Transverse colon (tissue), 4 donors: Measurements from ENCODE around the gene GPS1. TPM values are rescaled to one million over a fixed set of nuclear protein-coding genes. Genes with fewer than 3 reads are reported as not detected.

ENCODE experiments used
- DNase-seq: peaks from one replicate; pipeline ENCODE4 v3.0.0-alpha.2; 2019
- H3K27ac ChIP-seq, 4 donors: fragments of 200-600 bp; sonication (generic); 2 replicates each; pipeline ENCODE4 v1.5.1; 2016 to 2018; ENCODE audit warnings: inconsistent platforms in 4 of 4
- H3K27me3 ChIP-seq: fragments of 200-600 bp; sonication (generic); 2 replicates; pipeline ENCODE4 v1.5.1; 2017; ENCODE audit warnings: inconsistent platforms
- H3K36me3 ChIP-seq, 4 donors: fragments of 200-600 bp; sonication (generic); 2 replicates each; pipeline ENCODE4 v1.5.1; 2017 to 2019; ENCODE audit warnings: inconsistent platforms in 4 of 4
- H3K4me1 ChIP-seq, 4 donors: fragments of 200-600 bp; sonication (generic); 2 replicates each; pipeline ENCODE4 v1.5.1; 2017 to 2020; ENCODE audit warnings: inconsistent platforms in 4 of 4
- H3K4me3 ChIP-seq, 4 donors: fragments of 200-600 bp; sonication (generic); 1 replicate in 1 of 4; 2 replicates in 3 of 4; pipeline versions ENCODE4 v1.5.1 to v1.6.1; 2017 to 2019; ENCODE audit warnings: inconsistent platforms in 4 of 4
- H3K9me3 ChIP-seq, 2 donors: fragments of 200-600 bp; sonication (generic); 2 replicates each; pipeline ENCODE4 v1.5.1; 2017 to 2019; ENCODE audit warnings: inconsistent platforms in 2 of 2
- EP300 ChIP-seq: sonication (generic); formaldehyde crosslinking; IDR thresholded peaks from one replicate; pipeline ENCODE4 v1.6.1; 2017; ENCODE audit warnings: antibody characterized with exemption, low read depth
- POLR2A ChIP-seq: fragments of 450-650 bp; IDR thresholded peaks from one replicate; pipeline ENCODE4 v1.6.1; 2016; ENCODE audit warnings: antibody characterized with exemption, mild to moderate bottlenecking, moderate library complexity
- POLR2AphosphoS5 ChIP-seq, 3 donors: sonication (generic); formaldehyde crosslinking; IDR thresholded peaks; one replicate each; pipeline ENCODE4 v1.6.1; 2016; ENCODE audit warnings: antibody characterized with exemption in 3 of 3
- WGBS, 2 donors: methylation state at CpG; one replicate each; pipeline ENCODE4 v1.1.5; 2018; ENCODE audit warnings: low coverage in 1 of 2; 5-methylcytosine and 5-hydroxymethylcytosine counted together
- in situ Hi-C, 4 donors: fragments of 200-750 bp; cut with MboI; loops; one replicate each; pipeline versions ENCODE4 v1.15.0 to v1.15.1; 2017; ENCODE audit warnings: low sequenced_read_pairs in 3 of 4, low pct_ligation_motif_present in 1 of 4, low pct_unique_long_range_greater_than_20kb in 1 of 4
- intact Hi-C: fragments of 100-400 bp; cut with DNase I; formaldehyde crosslinking; loops from one replicate; pipeline ENCODE4 v1.15.1; 2023; ENCODE audit warnings: low total_unique reads
- total RNA-seq, 4 donors: library from RNA; depleted of rRNA; stranded (reverse); fragments of >200 nt; gene quantifications; one replicate each; pipeline ENCODE4 v1.1.0, GENCODE V29; 2016
- TF ChIP-seq, protein P1 (sequence below), 5 experiments: fragments of 200-600 bp in 3 of 5; fragments of 450-650 bp in 2 of 5; sonication (generic) in 3 of 5; IDR thresholded peaks; 1 replicate in 2 of 5; 2 replicates in 3 of 5; pipeline ENCODE4 v1.5.1; 2016 to 2017; ENCODE audit warnings: antibody characterized with exemption in 5 of 5, inconsistent platforms in 3 of 5, mild to moderate bottlenecking in 2 of 5, moderate library complexity in 1 of 5

The GPS1 gene
- total RNA-seq, 4 donors from 2014 or later: 42.0 to 160 (median 85.5) TPM

DNA sequence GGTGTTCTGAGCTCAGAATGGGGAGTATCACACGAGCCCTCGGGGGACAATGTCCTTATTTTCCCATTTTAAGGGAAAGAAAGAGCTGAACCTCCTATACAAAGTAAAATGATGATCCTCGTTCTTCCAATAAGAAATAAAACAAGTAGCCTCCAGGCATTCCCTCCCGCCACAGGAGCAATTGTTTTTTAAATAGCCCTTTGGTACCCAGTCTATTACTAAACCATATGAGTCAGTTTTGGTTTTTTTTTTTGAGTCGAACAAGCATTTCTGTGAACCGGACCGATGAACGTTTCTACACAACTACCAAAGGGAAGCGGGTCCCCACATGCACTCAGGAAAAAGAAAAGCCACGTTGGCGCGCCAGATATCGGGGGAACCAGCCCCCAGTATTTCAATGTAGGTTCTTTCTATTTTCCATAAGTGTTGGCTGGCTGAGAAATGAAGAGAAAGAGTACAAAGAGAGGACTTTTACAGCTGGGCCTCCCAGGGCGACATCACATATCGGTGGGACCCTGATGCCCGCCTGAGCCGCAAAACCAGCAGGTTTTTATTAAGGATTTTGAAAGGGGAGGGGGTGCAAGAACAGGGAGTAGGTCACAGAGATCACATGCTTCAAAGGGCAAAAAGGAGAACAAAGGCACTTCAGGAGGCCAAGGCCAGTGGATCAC is 10.4 kb upstream of the GPS1 start:
- in situ Hi-C loops: loop anchor here in 2 of 4 donors (25.0 kb wide), 1 partner anchor 121 kb away; no protein-coding TSS in a partner anchor

DNA sequence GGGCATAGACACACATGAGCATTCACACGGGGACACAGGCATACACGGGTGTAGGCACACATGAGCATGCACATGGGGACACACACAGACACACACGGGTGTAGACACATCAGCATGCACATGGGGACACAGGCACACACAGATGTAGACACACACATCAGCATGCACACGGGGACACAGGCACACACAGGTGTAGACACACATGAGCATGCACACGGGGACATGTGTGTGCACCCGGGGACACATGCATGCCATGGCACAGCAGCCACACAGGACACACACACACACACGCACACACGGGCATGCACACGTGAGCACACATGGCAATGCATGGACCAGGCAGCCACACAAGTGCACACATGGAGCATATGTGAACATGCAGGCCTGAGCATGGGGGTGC is 9.0 kb upstream of the GPS1 start:
- H3K27me3 ChIP-seq: no peaks in the 10 kb centered on the region
- peaks cover 0 to 4% (median 4%) of the 10 kb centered on the region in 4 donors for H3K4me1 ChIP-seq
- WGBS, 2 donors: 83% methylated on average over 9 of the region's 9 CpGs; no CpG with 5 or more reads in 1 of the 2 donors
- H3K36me3 ChIP-seq: no peaks in the 10 kb centered on the region
- no peak for DNase-seq
- H3K27ac ChIP-seq: no peak overlapping the region
- in situ Hi-C loops (loop anchor here in 2 of 4 donors (25.0 kb wide), 1 partner anchor 120 kb away; no protein-coding TSS in a partner anchor), intact Hi-C loops (no loop called here)
- TF ChIP-seq POLR2A (no peak), EP300 (no peak), POLR2AphosphoS5 (IDR thresholded peaks at IDR 0.05) (no peak)
- TF ChIP-seq, protein P1, sequence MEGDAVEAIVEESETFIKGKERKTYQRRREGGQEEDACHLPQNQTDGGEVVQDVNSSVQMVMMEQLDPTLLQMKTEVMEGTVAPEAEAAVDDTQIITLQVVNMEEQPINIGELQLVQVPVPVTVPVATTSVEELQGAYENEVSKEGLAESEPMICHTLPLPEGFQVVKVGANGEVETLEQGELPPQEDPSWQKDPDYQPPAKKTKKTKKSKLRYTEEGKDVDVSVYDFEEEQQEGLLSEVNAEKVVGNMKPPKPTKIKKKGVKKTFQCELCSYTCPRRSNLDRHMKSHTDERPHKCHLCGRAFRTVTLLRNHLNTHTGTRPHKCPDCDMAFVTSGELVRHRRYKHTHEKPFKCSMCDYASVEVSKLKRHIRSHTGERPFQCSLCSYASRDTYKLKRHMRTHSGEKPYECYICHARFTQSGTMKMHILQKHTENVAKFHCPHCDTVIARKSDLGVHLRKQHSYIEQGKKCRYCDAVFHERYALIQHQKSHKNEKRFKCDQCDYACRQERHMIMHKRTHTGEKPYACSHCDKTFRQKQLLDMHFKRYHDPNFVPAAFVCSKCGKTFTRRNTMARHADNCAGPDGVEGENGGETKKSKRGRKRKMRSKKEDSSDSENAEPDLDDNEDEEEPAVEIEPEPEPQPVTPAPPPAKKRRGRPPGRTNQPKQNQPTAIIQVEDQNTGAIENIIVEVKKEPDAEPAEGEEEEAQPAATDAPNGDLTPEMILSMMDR (IDR thresholded peaks at IDR 0.05): no peak
- H3K9me3 ChIP-seq: no peaks in the 10 kb centered on the region
- H3K4me3 ChIP-seq: no peak overlapping the region

More for the DNA sequence above, 10.4 kb upstream of the GPS1 start:
- no peak overlapping the region for H3K27ac ChIP-seq
- H3K4me3 ChIP-seq: no peak overlapping the region
- 82 to 85% methylated on average over 15 to 17 of the region's 17 CpGs for WGBS, 2 donors
- TF ChIP-seq, protein P1 (IDR thresholded peaks at IDR 0.05): no peak
- TF ChIP-seq POLR2A (no peak), POLR2AphosphoS5 (IDR thresholded peaks at IDR 0.05) (no peak), EP300 (no peak)
- H3K9me3 ChIP-seq: no peaks in the 10 kb centered on the region
- peaks cover 6 to 13% (median 11%) of the 10 kb centered on the region in 4 donors for H3K4me1 ChIP-seq
- no peak for DNase-seq
- intact Hi-C loops: no loop called here
- no peaks in the 10 kb centered on the region for H3K27me3 ChIP-seq
- H3K36me3 ChIP-seq: no peaks in the 10 kb centered on the region

DNA sequence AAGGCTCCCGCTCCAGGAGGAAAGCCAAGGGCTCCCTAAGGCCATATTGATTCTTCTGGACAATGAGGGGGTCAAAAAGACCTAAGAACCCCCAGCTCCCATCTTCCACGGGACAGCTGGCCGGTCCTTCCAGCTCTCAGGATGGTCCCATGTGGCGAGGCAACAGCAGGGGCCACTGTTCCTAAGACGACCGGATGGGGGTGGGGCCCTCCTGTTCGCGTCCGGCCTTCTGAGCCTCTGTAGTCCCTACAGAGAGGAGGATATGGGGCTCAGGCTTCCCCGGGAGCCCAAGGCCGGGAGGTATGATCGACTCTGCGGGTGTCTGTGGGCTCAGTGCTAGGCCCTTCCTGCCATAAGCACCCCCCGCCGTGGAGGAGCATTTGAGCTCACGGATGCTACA is 8.2 kb upstream of the GPS1 start:
- no peak overlapping the region for H3K4me3 ChIP-seq
- in situ Hi-C loops (loop anchor here in 2 of 4 donors (25.0 kb wide), 1 partner anchor 119 kb away; no protein-coding TSS in a partner anchor), intact Hi-C loops (no loop called here)
- TF ChIP-seq, protein P1 (IDR thresholded peaks at IDR 0.05): no peak
- TF ChIP-seq POLR2A: no peak
- no peak overlapping the region for H3K27ac ChIP-seq
- DNase-seq: no peak
- WGBS, 2 donors: 76% methylated on average over 16 of the region's 16 CpGs; no CpG with 5 or more reads in 1 of the 2 donors
- H3K4me1 ChIP-seq: no peaks in the 10 kb centered on the region
- no peaks in the 10 kb centered on the region for H3K27me3 ChIP-seq
- no peaks in the 10 kb centered on the region for H3K36me3 ChIP-seq
- H3K9me3 ChIP-seq: no peaks in the 10 kb centered on the region

DNA sequence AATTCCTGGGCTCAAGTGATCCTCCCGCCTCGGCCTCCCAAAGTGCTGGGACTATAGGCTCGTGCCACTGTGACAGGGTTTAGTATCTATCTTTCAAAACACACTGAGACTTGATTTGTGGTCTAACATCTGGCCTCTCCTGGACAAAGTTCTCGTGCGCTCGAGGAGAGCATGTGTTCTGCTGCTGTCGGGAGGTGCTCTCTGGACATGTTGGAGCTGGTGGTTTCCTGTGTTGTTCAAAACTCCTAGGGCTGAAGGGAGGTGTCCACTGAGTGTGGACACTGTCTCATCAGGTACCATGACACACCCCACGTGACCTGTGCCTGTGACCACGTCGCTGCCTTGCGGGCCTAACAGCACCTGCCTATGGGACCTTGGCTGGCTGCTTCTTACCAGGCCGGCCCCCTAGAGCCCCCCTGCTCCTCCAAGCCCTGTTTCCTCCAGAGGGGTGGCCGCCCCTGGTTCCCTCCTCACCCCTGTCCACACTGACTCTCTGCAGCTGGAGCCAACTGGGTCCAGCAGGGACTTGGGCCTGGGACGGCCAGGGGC is 5.7 kb upstream of the GPS1 start:
- TF ChIP-seq, protein P1 (IDR thresholded peaks at IDR 0.05): no peak
- no peak for TF ChIP-seq EP300
- Histone ChIP-seq H3K27me3 (no peaks in the 10 kb centered on the region), H3K36me3 (no peaks in the 10 kb centered on the region), H3K27ac (no peak overlapping the region), H3K4me3 (no peak overlapping the region), H3K9me3 (no peaks in the 10 kb centered on the region), H3K4me1 (peaks cover 5 to 13% (median 12%) of the 10 kb centered on the region in 4 donors)
- no peak for DNase-seq
- in situ Hi-C loops (loop anchor here in 2 of 4 donors (25.0 kb wide), 1 partner anchor 116 kb away; no protein-coding TSS in a partner anchor), intact Hi-C loops (no loop called here)
- 76% methylated on average over 14 of the region's 14 CpGs; no CpG with 5 or more reads in 1 of the 2 donors for WGBS, 2 donors
